Fibroblast of skin of right biceps (primary cell): Measurements from ENCODE around the gene IFNGR2.
"Not testable (repeated sequence)": the region's sequence is repeated elsewhere in the genome, so short reads cannot be mapped to it uniquely, and the experiment has no call there.

Experiments
- DNase-seq: peaks from one replicate; pipeline ENCODE4 v3.0.0-alpha.2; 2013

IFNGR2 gene

DNA sequence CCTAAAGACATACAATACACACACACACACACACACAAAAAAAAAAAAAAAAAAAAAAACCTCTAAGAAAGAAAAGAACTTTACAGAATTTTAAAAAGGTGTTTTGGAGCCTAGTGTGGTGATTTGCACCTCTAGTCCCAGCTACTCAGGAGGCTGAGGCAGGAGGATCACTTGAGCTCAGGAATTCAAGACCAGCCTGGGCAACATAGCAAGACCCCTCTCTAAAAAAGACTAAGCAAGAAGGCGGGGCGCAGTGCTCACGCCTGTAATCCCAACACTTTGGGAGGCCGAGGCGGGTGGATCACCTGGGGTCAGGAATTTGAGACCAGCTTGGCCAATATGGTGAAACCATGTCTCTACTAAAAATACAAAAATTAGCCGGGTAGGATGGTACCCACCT lies 43.4 kb downstream of the IFNGR2 start:
- not testable (repeated sequence) for DNase-seq

DNA sequence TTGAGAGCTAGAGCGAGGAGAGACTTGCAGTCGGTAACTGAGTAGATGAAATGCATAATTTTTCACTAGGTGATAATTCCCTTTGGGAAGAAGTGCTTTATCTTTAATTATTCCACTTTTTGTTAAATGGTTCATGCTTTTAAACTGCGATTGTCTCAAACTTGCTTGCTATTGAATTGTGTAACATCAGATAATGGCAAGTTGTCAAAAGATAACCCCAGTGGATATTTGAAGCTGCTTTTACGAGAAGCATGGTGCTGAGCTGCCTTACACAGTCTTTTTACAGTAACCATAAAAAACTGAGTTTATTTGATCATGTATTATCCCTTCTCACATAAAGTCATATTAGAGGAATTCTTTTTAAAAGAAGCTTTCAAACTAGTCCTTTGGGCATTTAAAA lies 46.4 kb downstream of the IFNGR2 start:
- DNase-seq: no peak

DNA sequence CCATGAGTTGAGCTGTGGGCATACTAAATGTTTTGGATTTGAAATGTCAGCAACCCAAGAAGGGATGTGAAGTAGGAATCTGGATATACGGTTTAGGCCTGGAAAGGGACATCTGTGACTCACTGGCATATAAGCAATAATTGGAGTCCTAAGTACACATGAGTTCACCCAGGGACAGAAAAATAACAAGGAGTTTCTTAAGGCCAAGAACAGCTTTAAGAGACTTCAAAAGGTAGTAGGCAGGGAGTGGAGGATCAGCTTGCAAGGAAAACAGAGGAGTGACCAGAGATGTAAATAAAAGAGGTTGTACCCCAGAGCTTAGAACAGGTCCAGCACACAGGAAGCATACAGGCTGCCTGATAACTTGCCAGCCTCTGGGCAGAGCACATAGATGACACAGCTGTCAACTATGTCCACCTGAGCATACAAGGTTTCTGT lies 48.4 kb downstream of the IFNGR2 start:
- DNase-seq: peak; percentile 14

DNA sequence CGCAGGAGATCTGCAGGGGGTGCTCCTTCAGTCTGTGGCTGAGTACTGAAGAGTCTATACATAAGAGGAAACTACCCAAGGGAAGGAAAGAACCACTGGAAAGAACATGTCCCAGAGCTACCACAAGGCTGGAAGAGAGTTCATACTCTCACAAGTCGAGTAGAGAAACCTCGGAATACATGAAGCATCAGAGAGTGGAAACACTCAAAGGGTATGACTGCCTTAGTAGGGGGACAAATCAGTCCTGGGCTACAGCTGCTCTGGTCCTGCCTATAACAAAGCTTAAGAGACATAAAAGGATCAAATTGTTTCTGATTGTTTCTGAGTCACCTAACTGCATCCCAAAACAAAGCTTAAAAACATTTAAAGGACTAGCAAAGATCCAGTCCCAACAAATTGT lies 49.1 kb downstream of the IFNGR2 start:
- DNase-seq: no peak

DNA sequence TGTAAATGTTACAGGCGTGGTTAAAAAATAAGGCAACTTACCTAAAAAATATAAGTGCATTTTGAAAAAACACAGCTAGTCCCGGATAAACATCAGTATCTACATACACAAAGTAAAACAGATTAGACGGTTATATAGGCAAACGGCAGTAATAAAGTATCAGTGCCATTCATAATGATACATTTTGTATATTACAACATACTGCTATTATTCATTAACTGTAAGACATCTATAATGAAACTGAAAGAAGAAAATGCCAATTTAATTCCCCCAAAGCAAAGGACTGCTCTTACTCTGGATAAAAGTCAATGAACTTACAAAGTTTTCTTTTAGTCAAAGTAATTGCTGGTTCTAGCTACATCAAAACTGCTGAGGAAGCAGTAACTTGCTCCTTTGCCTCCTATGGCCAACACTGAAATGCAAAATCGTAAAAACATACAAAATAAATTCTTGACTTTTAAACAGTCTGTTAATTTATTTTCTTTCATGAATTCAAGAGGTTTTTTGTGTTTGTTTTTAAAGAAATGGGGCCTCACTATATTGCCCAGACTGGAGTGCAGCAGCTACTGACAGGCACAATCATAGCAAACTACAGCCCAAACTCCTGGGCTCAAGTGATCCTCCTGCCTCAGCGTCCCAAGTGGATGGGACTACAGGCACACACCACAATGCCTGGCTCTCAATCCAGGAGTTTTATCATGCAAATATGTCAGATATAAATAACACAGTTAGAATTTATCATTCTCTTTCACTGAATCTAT lies 52.7 kb downstream of the IFNGR2 start:
- DNase-seq: no peak

DNA sequence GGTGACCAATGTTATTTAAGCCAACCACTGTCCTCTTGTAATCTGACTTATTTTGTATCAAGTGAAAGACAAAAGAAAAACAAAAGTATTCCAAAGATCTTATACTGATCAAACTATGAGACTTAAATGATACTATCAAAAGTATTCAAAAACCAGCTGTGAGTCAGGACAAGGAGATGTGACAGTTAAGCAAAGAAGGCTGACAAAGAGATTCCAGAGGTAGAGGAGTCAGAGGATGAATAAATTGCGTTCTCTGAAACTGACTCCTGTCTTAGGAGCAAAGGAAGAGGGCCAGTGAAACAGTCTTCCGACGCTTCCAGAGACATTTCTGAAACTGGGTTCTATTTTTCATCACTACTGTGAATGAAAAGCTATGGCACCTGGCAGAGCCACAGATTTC lies 55.6 kb downstream of the IFNGR2 start:
- DNase-seq: no peak

DNA sequence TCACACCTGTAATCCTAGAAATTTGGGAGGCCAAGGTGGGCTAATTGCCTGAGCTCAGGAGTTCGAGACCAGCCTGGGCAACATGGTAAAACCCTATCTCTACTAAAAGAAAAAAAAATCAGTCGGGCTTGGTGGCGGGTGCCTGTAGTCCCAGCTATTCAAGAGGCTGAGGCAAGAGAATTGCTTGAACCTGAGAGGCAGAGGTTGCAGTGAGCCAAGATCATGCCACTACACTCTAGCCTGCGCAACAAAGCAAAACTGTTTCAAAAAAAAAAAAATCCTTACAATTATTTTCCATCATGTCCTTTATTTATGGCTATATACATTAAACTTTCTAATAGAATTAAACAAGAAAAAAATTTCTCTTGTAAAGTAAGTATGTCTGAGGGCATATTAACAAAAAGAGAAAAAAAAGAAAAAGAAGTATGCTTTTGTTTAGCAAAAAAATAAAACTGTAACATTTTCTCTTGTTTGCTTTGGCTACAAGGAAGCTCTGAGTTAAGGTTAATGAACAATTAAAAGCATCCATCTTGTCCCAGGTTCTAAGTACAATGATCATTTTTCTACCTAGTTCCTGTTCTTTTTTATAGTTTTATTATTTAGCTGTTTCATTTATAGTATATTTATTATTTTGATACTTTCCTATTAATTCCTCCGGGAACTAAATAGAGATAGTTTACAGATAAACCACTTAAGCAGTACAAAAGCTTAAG lies 58.5 kb downstream of the IFNGR2 start:
- no peak for DNase-seq

DNA sequence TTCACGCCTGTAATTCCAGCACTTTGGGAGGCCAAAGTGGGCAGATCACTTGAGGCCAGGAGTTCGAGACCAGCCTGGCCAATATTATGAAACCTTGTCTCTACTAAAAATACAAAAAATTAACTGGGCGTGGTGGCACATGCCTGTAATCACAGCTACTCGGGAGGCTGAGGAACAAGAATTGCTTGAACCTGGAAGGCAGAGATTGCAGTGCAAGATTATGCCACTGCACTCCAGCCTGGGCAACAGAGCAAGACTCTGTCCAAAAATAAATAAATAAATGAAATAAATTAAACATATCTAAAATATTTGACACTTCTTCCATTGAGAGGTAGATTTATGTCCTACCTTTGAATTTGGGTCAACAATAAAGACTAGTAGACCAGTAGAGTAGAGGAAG lies 66.0 kb downstream of the IFNGR2 start:
- DNase-seq: not testable (repeated sequence)

DNA sequence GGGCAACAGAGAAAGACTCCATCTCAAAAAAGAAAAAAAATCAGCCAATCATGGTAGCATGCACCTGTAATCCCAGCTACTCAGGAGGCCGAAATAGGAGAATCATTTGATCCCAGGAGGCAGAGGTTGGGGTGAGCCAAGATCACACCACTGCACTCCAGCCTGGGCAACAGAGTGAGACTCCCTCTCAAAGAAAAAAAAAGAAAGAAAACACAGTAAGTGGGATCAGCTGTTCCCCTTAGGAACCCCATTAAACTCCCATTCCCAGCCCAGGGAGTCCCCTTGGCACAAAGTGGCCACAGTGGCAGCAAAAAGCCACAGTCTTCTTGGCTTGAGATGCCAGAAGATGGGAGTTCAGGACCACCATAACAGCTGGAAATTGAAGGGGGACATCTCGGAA lies 67.5 kb downstream of the IFNGR2 start:
- DNase-seq: no peak

DNA sequence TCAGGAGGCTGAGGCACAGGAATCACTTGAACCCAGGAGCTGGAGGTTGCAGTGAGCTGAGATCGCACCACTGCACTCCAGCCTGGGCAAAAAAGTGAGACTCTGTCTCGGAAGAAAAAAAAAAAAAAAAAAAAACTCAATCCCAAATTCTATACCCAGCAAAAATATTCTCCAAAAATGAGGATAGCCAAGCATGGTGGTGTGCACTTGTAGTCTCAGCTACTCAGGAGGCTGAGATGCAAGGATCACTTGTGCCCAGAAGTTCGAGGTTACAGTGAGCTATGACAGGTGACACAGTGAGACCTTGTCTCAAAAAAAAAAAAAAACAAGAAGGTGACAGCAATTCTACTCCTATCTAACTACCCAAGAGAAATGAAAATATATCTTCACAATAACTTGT lies 70.1 kb downstream of the IFNGR2 start:
- no peak for DNase-seq

DNA sequence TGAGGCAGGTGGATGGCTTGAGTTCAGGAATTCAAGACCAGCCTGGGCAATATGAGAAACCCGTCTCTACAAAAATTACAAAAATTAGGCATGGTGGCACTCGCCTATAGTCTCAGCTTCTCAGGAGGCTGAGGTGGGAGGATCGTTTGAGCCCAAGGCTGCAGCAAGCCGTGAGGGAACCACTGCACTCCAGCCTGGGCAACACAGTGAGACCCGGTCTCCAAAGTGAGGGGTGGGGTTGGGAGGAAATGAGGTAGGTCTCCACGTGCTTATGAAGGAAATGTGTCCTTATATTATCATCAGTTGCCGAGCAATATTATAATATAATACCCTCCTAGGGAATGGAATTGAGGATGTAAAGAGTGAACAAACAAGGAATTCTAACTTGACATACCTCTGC lies 73.9 kb downstream of the IFNGR2 start:
- no peak for DNase-seq

DNA sequence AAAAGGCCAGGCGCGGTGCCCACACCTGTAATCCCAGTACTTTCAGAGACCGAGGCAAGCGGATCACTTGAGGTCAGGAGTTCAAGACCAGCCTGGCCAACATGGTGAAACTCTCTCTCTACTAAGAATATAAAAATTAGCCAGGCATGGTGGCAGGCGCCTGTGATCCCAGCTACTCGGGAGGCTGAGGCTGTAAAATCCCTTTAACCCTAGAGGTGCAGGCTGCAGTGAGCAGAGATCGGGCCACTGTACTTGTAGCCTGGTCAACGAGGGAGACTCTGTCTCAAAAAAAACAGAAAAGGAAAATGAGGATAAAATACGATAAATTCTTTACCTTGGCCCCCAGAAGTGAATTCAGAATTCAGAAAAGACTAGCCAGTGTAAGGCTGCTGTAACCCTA lies 75.0 kb downstream of the IFNGR2 start:
- no peak for DNase-seq

DNA sequence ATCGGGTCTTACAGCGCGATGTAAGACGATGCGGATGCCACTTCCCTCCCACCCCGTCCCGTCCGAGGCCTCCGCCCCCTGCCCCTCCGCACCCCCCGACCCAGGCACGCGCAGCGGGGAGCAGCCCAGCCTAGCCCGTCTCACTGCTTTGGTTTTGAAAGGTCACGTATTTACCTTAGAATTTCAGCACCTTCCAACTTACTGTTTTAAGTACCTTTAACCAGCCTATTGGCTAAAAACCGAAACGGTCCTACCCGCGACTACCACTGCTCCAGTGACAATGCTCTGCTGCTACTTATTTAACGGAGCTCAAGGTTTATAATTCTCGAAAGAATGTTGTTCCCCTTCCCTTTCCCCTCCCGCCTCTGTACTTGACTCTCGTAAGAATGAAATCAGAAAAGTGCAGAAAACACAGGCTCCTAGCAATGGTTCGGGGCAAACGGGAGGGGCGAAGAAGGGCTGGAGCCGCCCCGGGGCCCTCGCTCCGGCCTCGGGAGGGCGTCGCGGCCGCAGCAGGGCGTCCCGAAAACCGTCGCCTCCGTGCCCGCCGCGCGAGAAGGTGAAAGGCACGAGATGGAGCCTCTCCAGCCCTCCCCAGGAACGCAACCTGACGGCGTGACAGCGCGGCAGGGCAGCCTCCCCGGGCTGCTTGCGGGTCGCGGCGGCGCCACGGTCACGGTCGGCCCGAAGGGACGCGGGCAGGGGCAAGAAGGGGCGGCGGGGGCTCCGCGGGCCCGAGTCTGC lies 75.9 kb downstream of the IFNGR2 start:
- peak; percentile 30 for DNase-seq

DNA sequence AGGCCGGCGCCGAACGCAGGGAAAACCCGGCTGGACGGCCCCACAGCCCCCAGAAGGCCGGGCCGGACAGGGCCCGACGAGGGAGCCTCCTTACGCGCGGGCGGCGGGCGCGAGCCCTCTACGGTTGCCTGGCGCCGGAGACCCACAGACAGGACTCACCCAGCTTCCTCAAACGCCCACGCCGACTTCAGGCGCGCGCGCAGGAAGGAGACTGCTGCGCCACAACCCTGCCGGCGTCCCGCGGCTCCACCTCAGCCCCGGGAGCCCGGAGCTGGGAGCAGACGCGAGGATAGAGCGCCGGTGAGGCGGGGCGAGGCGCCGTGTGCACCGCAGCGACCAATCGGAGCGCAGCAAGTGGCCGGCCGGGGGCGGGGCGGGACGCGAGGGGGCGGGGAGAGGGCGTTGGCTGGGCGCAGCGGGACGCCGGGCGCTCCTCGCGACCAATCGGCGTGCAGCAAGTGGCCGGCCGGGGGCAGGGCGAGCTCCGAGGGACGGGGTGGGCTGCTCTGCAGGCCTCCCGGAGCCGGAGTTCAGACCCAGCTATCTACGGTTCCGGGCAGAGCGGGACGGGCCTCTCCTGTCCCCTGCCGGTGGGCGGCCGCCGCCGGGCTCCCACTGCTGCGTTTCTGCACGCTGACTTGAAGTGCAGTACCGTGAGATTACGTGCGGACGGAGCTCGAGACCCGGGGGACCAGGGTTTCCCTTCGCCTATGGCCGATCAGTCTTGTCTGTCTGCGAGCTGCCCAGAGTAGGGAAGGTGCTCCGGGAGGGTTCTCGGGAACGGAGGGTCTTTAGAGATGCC lies 76.7 kb downstream of the IFNGR2 start, which contains the start of gene TMEM50B:
TMEM50B (minus strand) TSS at position 296 of the 802 bp plus-strand sequence. CDS start 11,089 bp downstream, outside the sequence.
- DNase-seq: peak; percentile 96

DNA sequence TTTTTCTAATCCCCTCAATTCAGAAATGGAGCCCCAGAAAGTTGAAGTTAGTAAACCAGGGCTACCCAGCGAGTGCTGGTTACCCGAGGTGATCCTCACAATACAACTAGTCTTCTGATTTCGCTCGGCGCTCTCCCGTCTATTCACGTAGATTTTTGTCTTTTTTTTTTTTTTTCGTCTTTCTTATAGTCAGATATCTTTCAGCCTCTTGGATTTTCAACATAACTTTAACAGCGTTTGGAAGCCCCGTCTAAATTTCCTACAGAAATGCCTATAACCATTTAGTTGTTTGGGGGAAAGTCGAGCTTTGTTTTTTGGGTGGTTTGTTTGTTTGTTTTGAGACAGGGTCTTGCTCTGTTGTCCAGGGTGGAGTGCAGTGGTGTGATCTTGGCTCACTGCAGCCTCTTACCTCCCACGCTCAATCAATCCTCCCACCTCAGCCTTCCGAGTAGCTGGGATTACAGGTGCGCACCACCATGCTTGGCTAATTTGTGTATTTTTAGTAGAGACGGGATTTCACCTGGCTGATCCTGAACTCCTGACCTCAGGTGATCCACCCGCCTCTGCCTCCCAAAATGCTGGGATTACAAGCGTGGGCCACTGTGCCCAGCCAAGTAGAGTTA lies 77.4 kb downstream of the IFNGR2 start:
- no peak for DNase-seq

DNA sequence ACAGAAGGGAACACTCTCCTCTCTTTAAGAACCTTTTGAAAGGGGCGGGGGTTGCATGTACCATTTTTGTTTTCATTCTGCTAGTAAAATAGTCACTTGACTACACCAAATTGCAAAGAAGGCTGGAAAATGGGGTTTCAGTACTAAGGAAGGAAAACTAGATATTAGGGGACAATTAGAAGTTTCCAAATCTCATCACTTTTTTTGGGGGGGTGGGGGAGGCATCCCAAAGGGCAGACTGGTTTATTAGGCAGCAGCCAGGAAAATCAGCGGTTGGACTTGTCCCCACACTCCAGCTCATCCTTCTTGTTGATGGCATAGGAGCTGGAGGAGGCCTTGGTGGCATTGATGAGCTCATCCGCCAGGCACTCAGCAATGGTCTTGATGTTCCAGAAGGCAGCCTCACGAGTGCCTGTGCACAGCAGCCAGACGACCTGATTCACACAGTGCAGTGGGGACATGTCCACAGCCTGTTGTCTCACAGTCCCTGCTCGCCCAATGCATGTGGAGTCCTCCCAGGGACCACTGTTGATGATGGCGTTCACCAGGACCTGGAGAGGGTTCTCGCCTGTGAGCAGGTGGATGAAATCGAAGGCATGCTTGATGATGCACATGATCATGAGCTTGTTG lies 78.2 kb downstream of the IFNGR2 start:
- DNase-seq: peak; percentile 4
